Type B pancreatic cell (in vitro differentiated cells): Measurements from ENCODE around the gene AHCYL1. TPM values are rescaled to one million over a fixed set of nuclear protein-coding genes. Genes with fewer than 3 reads are reported as not detected.
"Not testable (repeated sequence)": the region's sequence is repeated elsewhere in the genome, so short reads cannot be mapped to it uniquely, and the experiment has no call there.

ENCODE experiments used
- DNase-seq: peaks from one replicate; pipeline ENCODE4 v3.0.0; 2021; ENCODE audit warnings: mixed read lengths; ENCODE audit not compliant: unreplicated experiment; ENCODE audit errors: extremely low spot score
- H3K27ac Mint-ChIP-seq: 2 replicates; pipeline ENCODE4 v1.8.0; 2021; ENCODE audit warnings: mild to moderate bottlenecking, mixed read lengths
- H3K27me3 Mint-ChIP-seq: 2 replicates; pipeline ENCODE4 v1.8.0; 2021; ENCODE audit warnings: mixed read lengths
- H3K36me3 Mint-ChIP-seq: 2 replicates; pipeline ENCODE4 v1.8.0; 2021; ENCODE audit warnings: mixed read lengths
- H3K4me1 Mint-ChIP-seq: one replicate; pipeline ENCODE4 v1.8.0; 2021; ENCODE audit warnings: mixed read lengths; ENCODE audit not compliant: unreplicated experiment
- H3K4me3 Mint-ChIP-seq: 2 replicates; pipeline ENCODE4 v1.8.0; 2021; ENCODE audit warnings: mild to moderate bottlenecking, mixed read lengths
- H3K9me3 Mint-ChIP-seq: 2 replicates; pipeline ENCODE4 v1.8.0; 2021; ENCODE audit warnings: mixed read lengths
- total RNA-seq: library from RNA; stranded (reverse); gene quantifications from 2 replicates; pipeline ENCODE4 v1.2.1, GENCODE V29; 2021; ENCODE audit warnings: low replicate concordance
- TF ChIP-seq, protein P1 (sequence below): fragments of 200-600 bp; sonication (generic); conservative IDR thresholded peaks from 2 replicates; pipeline ENCODE4 v1.5.0; 2021; ENCODE audit warnings: antibody characterized with exemption, mild to moderate bottlenecking

Gene AHCYL1
- total RNA-seq, 1 donor from 2014 or later: 87.1 TPM

DNA sequence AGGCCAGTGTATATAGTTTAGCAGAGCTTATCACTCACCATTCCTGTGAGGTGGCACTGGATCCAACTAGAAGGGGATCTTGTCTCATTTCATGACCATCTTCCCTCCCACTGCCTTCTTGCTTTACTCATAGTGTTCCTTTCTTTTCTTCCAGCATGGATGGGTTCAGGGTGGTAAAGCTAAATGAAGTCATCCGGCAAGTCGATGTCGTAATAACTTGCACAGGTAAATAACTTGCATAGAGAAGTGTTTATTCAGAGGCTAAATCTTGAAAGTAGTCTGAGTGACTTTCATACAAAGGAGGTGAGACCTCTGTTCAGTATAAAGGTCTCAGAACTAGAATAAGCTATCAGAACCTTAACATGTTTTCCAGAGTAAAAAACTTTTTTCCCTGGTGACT, 33.2 kb downstream of the AHCYL1 start:
- H3K9me3 Mint-ChIP-seq: no peaks in the 10 kb centered on the region
- peaks cover 44% of the 10 kb centered on the region for H3K36me3 Mint-ChIP-seq
- no peak for DNase-seq
- no peak overlapping the region for H3K27ac Mint-ChIP-seq
- H3K4me1 Mint-ChIP-seq: no peaks in the 10 kb centered on the region
- no peaks in the 10 kb centered on the region for H3K27me3 Mint-ChIP-seq
- TF ChIP-seq, protein P1, sequence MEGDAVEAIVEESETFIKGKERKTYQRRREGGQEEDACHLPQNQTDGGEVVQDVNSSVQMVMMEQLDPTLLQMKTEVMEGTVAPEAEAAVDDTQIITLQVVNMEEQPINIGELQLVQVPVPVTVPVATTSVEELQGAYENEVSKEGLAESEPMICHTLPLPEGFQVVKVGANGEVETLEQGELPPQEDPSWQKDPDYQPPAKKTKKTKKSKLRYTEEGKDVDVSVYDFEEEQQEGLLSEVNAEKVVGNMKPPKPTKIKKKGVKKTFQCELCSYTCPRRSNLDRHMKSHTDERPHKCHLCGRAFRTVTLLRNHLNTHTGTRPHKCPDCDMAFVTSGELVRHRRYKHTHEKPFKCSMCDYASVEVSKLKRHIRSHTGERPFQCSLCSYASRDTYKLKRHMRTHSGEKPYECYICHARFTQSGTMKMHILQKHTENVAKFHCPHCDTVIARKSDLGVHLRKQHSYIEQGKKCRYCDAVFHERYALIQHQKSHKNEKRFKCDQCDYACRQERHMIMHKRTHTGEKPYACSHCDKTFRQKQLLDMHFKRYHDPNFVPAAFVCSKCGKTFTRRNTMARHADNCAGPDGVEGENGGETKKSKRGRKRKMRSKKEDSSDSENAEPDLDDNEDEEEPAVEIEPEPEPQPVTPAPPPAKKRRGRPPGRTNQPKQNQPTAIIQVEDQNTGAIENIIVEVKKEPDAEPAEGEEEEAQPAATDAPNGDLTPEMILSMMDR: no peak
- no peak overlapping the region for H3K4me3 Mint-ChIP-seq

DNA sequence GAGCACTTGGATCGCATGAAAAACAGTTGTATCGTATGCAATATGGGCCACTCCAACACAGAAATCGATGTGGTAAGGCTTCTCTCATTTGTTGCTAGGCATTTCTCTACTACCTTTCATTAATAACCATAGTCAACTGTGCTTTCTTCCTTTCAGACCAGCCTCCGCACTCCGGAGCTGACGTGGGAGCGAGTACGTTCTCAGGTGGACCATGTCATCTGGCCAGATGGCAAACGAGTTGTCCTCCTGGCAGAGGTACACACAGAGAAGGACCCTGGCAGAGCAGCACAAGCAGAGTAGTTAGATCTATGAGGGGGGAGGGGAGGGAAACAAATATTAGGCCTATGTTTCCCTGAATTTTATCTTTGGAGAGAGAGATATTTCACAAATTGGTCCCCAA, 33.8 kb downstream of the AHCYL1 start:
- H3K27ac Mint-ChIP-seq: peak overlapping the region; percentile 69
- peaks cover 46% of the 10 kb centered on the region for H3K36me3 Mint-ChIP-seq
- H3K27me3 Mint-ChIP-seq: no peaks in the 10 kb centered on the region
- no peaks in the 10 kb centered on the region for H3K9me3 Mint-ChIP-seq
- H3K4me1 Mint-ChIP-seq: no peaks in the 10 kb centered on the region
- H3K4me3 Mint-ChIP-seq: no peak overlapping the region
- TF ChIP-seq, protein P1: no peak
- DNase-seq: no peak

DNA sequence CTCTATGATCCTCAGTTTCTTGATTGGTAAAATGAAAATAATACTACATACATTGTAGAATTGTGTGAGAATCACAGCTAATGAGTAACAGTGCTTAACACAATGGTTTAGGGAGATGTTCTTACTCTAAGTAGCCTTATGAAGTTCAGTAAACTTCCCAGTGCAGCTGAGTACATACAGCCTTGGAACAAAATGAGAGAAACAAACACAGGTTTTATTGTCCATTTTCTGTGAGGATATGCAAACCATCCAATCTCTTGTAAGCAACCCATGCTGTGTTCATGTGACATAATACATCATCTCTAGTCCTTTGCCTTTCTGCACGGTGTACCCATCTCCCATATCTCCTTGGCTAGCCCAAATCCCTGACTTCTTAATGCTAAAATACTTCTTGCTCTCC, 35.2 kb downstream of the AHCYL1 start:
- Mint-ChIP-seq H3K4me3 (no peak overlapping the region), H3K27ac (no peak overlapping the region)

DNA sequence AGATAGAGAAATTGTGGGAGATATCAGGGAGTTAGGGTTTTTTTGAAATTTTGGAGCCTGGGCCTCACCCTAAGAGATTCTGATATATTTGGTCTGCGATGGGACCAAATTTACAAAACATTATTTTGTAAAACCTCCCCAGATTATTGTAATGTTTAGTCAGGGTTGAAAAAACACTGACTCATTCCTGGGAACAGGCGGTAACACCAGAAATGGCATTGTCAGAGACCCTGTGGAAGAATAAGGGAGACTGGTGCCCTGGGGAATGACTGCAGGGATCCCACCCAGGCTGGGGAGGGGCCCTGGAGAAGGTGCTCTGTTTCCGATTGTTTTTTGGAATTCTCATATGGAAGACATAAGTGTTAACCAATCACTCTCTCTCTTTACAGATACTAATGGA, 36.7 kb downstream of the AHCYL1 start:
- H3K36me3 Mint-ChIP-seq: peaks cover 45% of the 10 kb centered on the region
- DNase-seq: no peak
- H3K9me3 Mint-ChIP-seq: no peaks in the 10 kb centered on the region
- no peaks in the 10 kb centered on the region for H3K4me1 Mint-ChIP-seq
- no peak overlapping the region for H3K4me3 Mint-ChIP-seq
- H3K27me3 Mint-ChIP-seq: no peaks in the 10 kb centered on the region
- TF ChIP-seq, protein P1: no peak
- H3K27ac Mint-ChIP-seq: no peak overlapping the region

More for the DNA sequence above, 35.2 kb downstream of the AHCYL1 start:
- Mint-ChIP-seq H3K27me3 (no peaks in the 10 kb centered on the region), H3K36me3 (peaks cover 47% of the 10 kb centered on the region), H3K9me3 (no peaks in the 10 kb centered on the region), H3K4me1 (no peaks in the 10 kb centered on the region)
- TF ChIP-seq, protein P1: no peak
- no peak for DNase-seq

DNA sequence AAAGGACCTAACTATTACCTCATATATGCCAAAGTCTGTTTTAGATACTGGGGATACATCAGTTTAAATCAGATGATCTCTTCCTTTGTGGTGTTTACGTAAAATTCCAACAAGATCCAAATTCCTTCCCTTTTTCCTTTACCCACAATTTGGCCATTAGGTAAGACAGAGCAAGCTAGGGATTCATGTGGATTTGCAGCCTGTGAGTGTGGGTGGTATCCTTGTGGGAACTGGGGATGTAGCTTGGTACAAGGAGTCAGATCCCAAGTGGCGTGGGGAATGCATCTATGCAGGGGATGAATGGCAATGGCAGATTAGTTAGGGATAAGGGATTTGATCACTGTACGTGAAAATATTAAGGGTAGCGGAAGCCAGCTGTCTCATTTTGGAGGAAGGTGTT, 40.0 kb downstream of the AHCYL1 start:
- TF ChIP-seq, protein P1: no peak
- H3K9me3 Mint-ChIP-seq: no peaks in the 10 kb centered on the region
- H3K4me3 Mint-ChIP-seq: no peak overlapping the region
- peaks cover 31% of the 10 kb centered on the region for H3K36me3 Mint-ChIP-seq
- DNase-seq: no peak
- no peaks in the 10 kb centered on the region for H3K27me3 Mint-ChIP-seq
- no peak overlapping the region for H3K27ac Mint-ChIP-seq
- H3K4me1 Mint-ChIP-seq: peaks cover 2% of the 10 kb centered on the region

DNA sequence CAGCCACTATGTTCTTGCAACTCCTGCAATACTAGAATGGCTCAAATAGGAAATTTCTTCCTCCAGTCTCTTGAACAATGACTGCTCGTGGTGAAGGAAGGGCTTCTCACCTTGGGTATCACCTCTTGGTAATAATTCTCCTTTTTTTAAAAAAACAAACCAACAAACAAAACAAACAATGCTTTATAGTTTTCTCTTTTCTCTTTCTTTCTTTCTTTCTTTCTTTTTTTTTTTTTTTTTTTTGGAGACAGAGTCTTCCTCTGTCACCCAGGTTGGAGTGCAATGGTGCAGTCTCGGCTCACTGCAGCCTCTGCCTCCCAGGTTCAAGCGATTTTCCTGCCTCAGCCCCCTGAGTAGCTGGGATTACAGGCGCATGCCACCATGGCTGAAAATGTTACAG, 46.1 kb downstream of the AHCYL1 start:
- not testable (repeated sequence) for H3K36me3 Mint-ChIP-seq, DNase-seq, H3K9me3 Mint-ChIP-seq, H3K27me3 Mint-ChIP-seq
- H3K4me3 Mint-ChIP-seq: peak overlapping the region; percentile 17
- peaks cover 26% of the 10 kb centered on the region for H3K4me1 Mint-ChIP-seq
- peak overlapping the region; percentile 78 for H3K27ac Mint-ChIP-seq
